SU-DHL-6 (cell line): ENCODE data around the gene NDC80.

Source experiments
- EZH2phosphoT487 ChIP-seq: fragments of 200-600 bp; sonication (generic), shearing (Covaris generic); conservative IDR thresholded peaks from 2 replicates; pipeline ENCODE4 v1.6.1; 2018; ENCODE audit warnings: mild to moderate bottlenecking, antibody characterized with exemption, low read length, moderate library complexity, mixed read lengths
- TF ChIP-seq, protein P1 (sequence below): fragments of 200-600 bp; sonication (generic); IDR thresholded peaks from one replicate; pipeline ENCODE4 v1.5.1; 2017; ENCODE audit warnings: antibody characterized with exemption, mild to moderate bottlenecking, low read length, moderate library complexity; ENCODE audit not compliant: insufficient read depth, poor library complexity, severe bottlenecking

DNA sequence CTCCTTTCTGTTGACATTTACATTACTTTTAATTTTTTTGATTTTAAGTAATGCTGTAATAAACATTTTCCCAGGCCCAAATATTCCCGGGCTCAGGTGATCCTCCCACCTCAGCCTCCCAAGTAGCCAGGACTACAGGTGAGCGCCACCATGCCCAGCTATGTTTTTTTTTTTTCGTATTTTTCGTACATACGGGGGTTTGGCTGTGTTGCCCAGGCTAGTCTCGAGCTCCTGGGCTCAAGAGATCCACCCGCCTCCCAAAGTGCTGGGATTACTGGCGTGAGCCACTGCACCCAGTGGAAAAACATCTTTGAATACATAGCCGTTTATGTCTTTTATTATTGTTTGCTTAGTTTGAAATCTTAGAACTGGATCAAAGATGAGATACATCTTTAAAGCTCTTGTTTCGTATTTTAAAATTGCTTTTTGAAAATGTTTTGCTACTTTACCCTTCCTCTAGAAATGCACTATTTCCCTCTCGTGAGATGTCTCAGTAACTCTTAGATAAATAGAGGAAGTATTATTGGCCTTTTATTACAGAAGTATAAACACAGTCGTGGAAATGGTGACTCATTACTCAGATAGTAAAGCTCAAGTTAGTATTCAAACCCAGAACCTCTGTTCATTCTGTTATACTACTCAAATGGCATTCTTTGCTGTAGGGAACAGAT, 86.6 kb downstream of the NDC80 start:
- TF ChIP-seq, protein P1, sequence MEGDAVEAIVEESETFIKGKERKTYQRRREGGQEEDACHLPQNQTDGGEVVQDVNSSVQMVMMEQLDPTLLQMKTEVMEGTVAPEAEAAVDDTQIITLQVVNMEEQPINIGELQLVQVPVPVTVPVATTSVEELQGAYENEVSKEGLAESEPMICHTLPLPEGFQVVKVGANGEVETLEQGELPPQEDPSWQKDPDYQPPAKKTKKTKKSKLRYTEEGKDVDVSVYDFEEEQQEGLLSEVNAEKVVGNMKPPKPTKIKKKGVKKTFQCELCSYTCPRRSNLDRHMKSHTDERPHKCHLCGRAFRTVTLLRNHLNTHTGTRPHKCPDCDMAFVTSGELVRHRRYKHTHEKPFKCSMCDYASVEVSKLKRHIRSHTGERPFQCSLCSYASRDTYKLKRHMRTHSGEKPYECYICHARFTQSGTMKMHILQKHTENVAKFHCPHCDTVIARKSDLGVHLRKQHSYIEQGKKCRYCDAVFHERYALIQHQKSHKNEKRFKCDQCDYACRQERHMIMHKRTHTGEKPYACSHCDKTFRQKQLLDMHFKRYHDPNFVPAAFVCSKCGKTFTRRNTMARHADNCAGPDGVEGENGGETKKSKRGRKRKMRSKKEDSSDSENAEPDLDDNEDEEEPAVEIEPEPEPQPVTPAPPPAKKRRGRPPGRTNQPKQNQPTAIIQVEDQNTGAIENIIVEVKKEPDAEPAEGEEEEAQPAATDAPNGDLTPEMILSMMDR, result no peak
- TF ChIP-seq EZH2phosphoT487, result no peak
